Suprapubic skin (tissue), 4 donors: ENCODE results near the gene SLX9.

ENCODE experiments used
- EP300 ChIP-seq: sonication (generic); formaldehyde crosslinking; IDR thresholded peaks from one replicate; pipeline ENCODE4 v1.6.1; 2017; ENCODE audit warnings: antibody characterized with exemption
- POLR2A ChIP-seq, 2 donors: fragments of 450-650 bp; IDR thresholded peaks; one replicate each; pipeline ENCODE4 v1.6.1; 2017; ENCODE audit warnings: antibody characterized with exemption in 2 of 2, mild to moderate bottlenecking in 2 of 2, moderate library complexity in 2 of 2
- POLR2AphosphoS5 ChIP-seq, 3 donors: sonication (generic); formaldehyde crosslinking; IDR thresholded peaks; one replicate each; pipeline ENCODE4 v1.6.1; 2017; ENCODE audit warnings: antibody characterized with exemption in 3 of 3
- TF ChIP-seq, protein P1 (sequence below), 2 donors: fragments of 200-600 bp in 1 of 2; fragments of 450-650 bp in 1 of 2; sonication (generic) in 1 of 2; IDR thresholded peaks; one replicate each; pipeline ENCODE4 v1.5.1; 2016 to 2019; ENCODE audit warnings: antibody characterized with exemption in 2 of 2, mild to moderate bottlenecking in 1 of 2, moderate library complexity in 1 of 2

DNA sequence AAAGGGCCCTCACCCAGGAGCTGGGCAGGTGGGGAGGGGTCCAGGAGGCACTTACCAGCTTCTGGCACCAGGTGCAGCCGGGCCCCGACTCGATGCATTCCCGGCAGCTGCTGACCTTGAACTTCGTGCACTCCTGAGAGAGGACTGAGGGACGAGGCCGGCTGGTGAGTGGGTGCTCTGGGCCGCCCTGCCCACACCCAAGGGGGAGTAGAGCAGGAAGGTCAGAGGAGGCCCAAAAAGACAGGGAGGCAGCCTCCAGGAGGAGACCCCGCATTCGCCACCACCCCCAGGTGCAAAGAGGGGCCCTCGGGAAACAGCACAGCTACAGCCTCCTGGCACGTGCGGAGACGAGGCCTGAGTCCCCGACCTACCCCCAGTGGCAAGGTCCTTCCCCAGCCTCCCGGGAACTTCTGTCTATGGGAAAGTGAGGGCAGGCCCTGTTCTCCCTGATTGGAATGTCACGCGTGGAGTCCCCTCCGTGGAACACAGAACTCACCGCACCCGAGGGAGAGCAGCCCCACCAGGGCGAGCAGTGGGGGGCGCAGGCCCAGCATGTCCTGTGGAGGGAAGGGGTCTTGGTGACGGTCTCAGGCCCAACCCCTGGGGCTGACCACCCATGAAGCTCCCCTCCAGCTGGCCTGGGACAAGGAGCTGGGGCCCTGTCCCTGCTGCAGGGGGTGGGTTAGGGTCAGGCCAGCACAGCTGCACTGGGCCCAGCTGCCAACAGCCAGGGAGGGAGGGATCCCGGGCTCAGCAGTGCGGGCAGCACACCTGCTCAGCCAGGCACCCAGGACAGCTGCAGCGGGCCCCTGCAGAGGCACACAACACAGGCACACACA lies 29.4 kb upstream of the SLX9 start:
- TF ChIP-seq, protein P1, sequence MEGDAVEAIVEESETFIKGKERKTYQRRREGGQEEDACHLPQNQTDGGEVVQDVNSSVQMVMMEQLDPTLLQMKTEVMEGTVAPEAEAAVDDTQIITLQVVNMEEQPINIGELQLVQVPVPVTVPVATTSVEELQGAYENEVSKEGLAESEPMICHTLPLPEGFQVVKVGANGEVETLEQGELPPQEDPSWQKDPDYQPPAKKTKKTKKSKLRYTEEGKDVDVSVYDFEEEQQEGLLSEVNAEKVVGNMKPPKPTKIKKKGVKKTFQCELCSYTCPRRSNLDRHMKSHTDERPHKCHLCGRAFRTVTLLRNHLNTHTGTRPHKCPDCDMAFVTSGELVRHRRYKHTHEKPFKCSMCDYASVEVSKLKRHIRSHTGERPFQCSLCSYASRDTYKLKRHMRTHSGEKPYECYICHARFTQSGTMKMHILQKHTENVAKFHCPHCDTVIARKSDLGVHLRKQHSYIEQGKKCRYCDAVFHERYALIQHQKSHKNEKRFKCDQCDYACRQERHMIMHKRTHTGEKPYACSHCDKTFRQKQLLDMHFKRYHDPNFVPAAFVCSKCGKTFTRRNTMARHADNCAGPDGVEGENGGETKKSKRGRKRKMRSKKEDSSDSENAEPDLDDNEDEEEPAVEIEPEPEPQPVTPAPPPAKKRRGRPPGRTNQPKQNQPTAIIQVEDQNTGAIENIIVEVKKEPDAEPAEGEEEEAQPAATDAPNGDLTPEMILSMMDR (IDR thresholded peaks at IDR 0.05) = no peak
- no peak for TF ChIP-seq POLR2A (IDR thresholded peaks at IDR 0.05)
- no peak for TF ChIP-seq EP300
- TF ChIP-seq POLR2AphosphoS5 (IDR thresholded peaks at IDR 0.05) = no peak
